ENCODE data around the gene GNB1L.

GNB1L gene

GRCh38 chr22:19824926-19825339, 29.7 kb downstream of the GNB1L start:
- H3K27me3 ChIP-seq (ENCODE audit: insufficient read depth, low read length), result no peaks in the 10 kb centered on the region
- no peak overlapping the region for H3K27ac ChIP-seq (ENCODE audit: low read depth, low read length)
- H3K79me2 ChIP-seq (ENCODE audit: control insufficient read depth, insufficient read depth, low read length, unreplicated experiment), result no peaks in the 10 kb centered on the region
- no peaks in the 10 kb centered on the region for H3K4me1 ChIP-seq (ENCODE audit: control insufficient read depth, insufficient read depth, low read length, unreplicated experiment)
- no peak overlapping the region for H3K4me3 ChIP-seq (ENCODE audit: low read depth, low read length)
- H3K36me3 ChIP-seq (ENCODE audit: insufficient read depth, low read length), result no peaks in the 10 kb centered on the region
- no peak overlapping the region for H2AFZ ChIP-seq (ENCODE audit: low read length, unreplicated experiment)

- Histone ChIP-seq H3K79me2 (ENCODE audit: control insufficient read depth, insufficient read depth, low read length, unreplicated experiment) (no peaks in the 10 kb centered on the region), H3K4me1 (ENCODE audit: control insufficient read depth, insufficient read depth, low read length, unreplicated experiment) (no peaks in the 10 kb centered on the region), H2AFZ (ENCODE audit: low read length, unreplicated experiment) (no peak overlapping the region), H3K27me3 (ENCODE audit: insufficient read depth, low read length) (no peaks in the 10 kb centered on the region), H3K27ac (ENCODE audit: low read depth, low read length) (no peak overlapping the region), H3K36me3 (ENCODE audit: insufficient read depth, low read length) (no peaks in the 10 kb centered on the region), H3K4me3 (ENCODE audit: low read depth, low read length) (no peak overlapping the region)
Measured at GRCh38 chr22:19824212-19824925, 30.3 kb downstream of the GNB1L start.

- H3K4me3 ChIP-seq (ENCODE audit: low read depth, low read length), result no peak overlapping the region
- no peak overlapping the region for H3K27ac ChIP-seq (ENCODE audit: low read depth, low read length)
- H3K79me2 ChIP-seq (ENCODE audit: control insufficient read depth, insufficient read depth, low read length, unreplicated experiment), result no peaks in the 10 kb centered on the region
- H3K36me3 ChIP-seq (ENCODE audit: insufficient read depth, low read length), result no peaks in the 10 kb centered on the region
- H3K27me3 ChIP-seq (ENCODE audit: insufficient read depth, low read length), result no peaks in the 10 kb centered on the region
- no peaks in the 10 kb centered on the region for H3K4me1 ChIP-seq (ENCODE audit: control insufficient read depth, insufficient read depth, low read length, unreplicated experiment)
- no peak overlapping the region for H2AFZ ChIP-seq (ENCODE audit: low read length, unreplicated experiment)
Measured at GRCh38 chr22:19823902-19824211, 30.8 kb downstream of the GNB1L start.

- no peak overlapping the region for H3K4me3 ChIP-seq (ENCODE audit: low read depth, low read length)
- H3K79me2 ChIP-seq (ENCODE audit: control insufficient read depth, insufficient read depth, low read length, unreplicated experiment), result no peaks in the 10 kb centered on the region
- H3K27me3 ChIP-seq (ENCODE audit: insufficient read depth, low read length), result no peaks in the 10 kb centered on the region
- H3K27ac ChIP-seq (ENCODE audit: low read depth, low read length), result no peak overlapping the region
- H3K36me3 ChIP-seq (ENCODE audit: insufficient read depth, low read length), result no peaks in the 10 kb centered on the region
- no peaks in the 10 kb centered on the region for H3K4me1 ChIP-seq (ENCODE audit: control insufficient read depth, insufficient read depth, low read length, unreplicated experiment)
- H2AFZ ChIP-seq (ENCODE audit: low read length, unreplicated experiment), result no peak overlapping the region
Measured at GRCh38 chr22:19823191-19823901, 31.3 kb downstream of the GNB1L start.

GRCh38 chr22:19822301-19823117, 32.2 kb downstream of the GNB1L start:
- no peak overlapping the region for H3K27ac ChIP-seq (ENCODE audit: low read depth, low read length)
- H3K79me2 ChIP-seq (ENCODE audit: control insufficient read depth, insufficient read depth, low read length, unreplicated experiment), result no peaks in the 10 kb centered on the region
- no peaks in the 10 kb centered on the region for H3K27me3 ChIP-seq (ENCODE audit: insufficient read depth, low read length)
- no peaks in the 10 kb centered on the region for H3K36me3 ChIP-seq (ENCODE audit: insufficient read depth, low read length)
- H3K4me1 ChIP-seq (ENCODE audit: control insufficient read depth, insufficient read depth, low read length, unreplicated experiment), result no peaks in the 10 kb centered on the region
- no peak overlapping the region for H3K4me3 ChIP-seq (ENCODE audit: low read depth, low read length)
- no peak overlapping the region for H2AFZ ChIP-seq (ENCODE audit: low read length, unreplicated experiment)

GRCh38 chr22:19821523-19822300, 33.0 kb downstream of the GNB1L start:
- Histone ChIP-seq H3K27me3 (ENCODE audit: insufficient read depth, low read length) (no peaks in the 10 kb centered on the region), H3K4me3 (ENCODE audit: low read depth, low read length) (no peak overlapping the region), H3K4me1 (ENCODE audit: control insufficient read depth, insufficient read depth, low read length, unreplicated experiment) (no peaks in the 10 kb centered on the region), H3K79me2 (ENCODE audit: control insufficient read depth, insufficient read depth, low read length, unreplicated experiment) (no peaks in the 10 kb centered on the region), H3K36me3 (ENCODE audit: insufficient read depth, low read length) (no peaks in the 10 kb centered on the region), H2AFZ (ENCODE audit: low read length, unreplicated experiment) (no peak overlapping the region), H3K27ac (ENCODE audit: low read depth, low read length) (no peak overlapping the region)

- Histone ChIP-seq H3K36me3 (ENCODE audit: insufficient read depth, low read length) (no peaks in the 10 kb centered on the region), H3K27ac (ENCODE audit: low read depth, low read length) (no peak overlapping the region)
Measured at GRCh38 chr22:19820880-19821522, 33.7 kb downstream of the GNB1L start.

GRCh38 chr22:19819911-19820879, 34.5 kb downstream of the GNB1L start:
- Histone ChIP-seq H3K79me2 (ENCODE audit: control insufficient read depth, insufficient read depth, low read length, unreplicated experiment) (no peaks in the 10 kb centered on the region), H3K4me3 (ENCODE audit: low read depth, low read length) (no peak overlapping the region), H2AFZ (ENCODE audit: low read length, unreplicated experiment) (no peak overlapping the region), H3K27ac (ENCODE audit: low read depth, low read length) (no peak overlapping the region), H3K4me1 (ENCODE audit: control insufficient read depth, insufficient read depth, low read length, unreplicated experiment) (no peaks in the 10 kb centered on the region), H3K27me3 (ENCODE audit: insufficient read depth, low read length) (no peaks in the 10 kb centered on the region), H3K36me3 (ENCODE audit: insufficient read depth, low read length) (no peaks in the 10 kb centered on the region)

More at GRCh38 chr22:19820880-19821522, 33.7 kb downstream of the GNB1L start:
- Histone ChIP-seq H2AFZ (ENCODE audit: low read length, unreplicated experiment) (no peak overlapping the region), H3K79me2 (ENCODE audit: control insufficient read depth, insufficient read depth, low read length, unreplicated experiment) (no peaks in the 10 kb centered on the region), H3K27me3 (ENCODE audit: insufficient read depth, low read length) (no peaks in the 10 kb centered on the region), H3K4me1 (ENCODE audit: control insufficient read depth, insufficient read depth, low read length, unreplicated experiment) (no peaks in the 10 kb centered on the region), H3K4me3 (ENCODE audit: low read depth, low read length) (no peak overlapping the region)

- no peak overlapping the region for H3K4me3 ChIP-seq (ENCODE audit: low read depth, low read length)
- H3K79me2 ChIP-seq (ENCODE audit: control insufficient read depth, insufficient read depth, low read length, unreplicated experiment), result no peaks in the 10 kb centered on the region
- no peak overlapping the region for H2AFZ ChIP-seq (ENCODE audit: low read length, unreplicated experiment)
- H3K27me3 ChIP-seq (ENCODE audit: insufficient read depth, low read length), result no peaks in the 10 kb centered on the region
- no peaks in the 10 kb centered on the region for H3K36me3 ChIP-seq (ENCODE audit: insufficient read depth, low read length)
- H3K4me1 ChIP-seq (ENCODE audit: control insufficient read depth, insufficient read depth, low read length, unreplicated experiment), result no peaks in the 10 kb centered on the region
- H3K27ac ChIP-seq (ENCODE audit: low read depth, low read length), result no peak overlapping the region
Measured at GRCh38 chr22:19819208-19819910, 35.3 kb downstream of the GNB1L start.
